HG03108 (cell line): ENCODE measurements around the gene CBLB.

Experiments used
- ATAC-seq: cut with Tn5 transposase; IDR thresholded peaks from one replicate; pipeline ENCODE4 v1.9.1; 2021; ENCODE audit warnings: moderate library complexity; ENCODE audit not compliant: unreplicated experiment

CBLB gene

DNA sequence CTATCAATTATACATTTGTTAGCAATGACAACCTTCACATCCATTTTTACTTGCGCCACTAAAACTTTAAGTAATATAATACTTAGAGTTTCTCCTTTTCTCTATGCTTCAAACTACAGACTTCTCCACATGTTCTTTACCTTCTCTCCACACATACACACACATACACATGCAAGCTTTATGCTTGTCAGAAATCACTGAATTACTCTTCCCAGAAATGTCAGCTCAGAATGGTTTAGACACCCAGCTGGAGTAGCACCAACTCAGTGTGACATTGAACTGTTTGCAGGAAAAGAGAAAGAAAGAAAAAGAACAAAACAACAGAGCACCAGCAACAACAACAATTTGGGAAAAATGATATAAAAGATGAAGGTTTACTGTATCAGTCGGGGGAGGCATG is 20.9 kb downstream of the CBLB start:
- ATAC-seq, result no peak

- ATAC-seq, result no peak
Observed at GRCh38 chr3:105847452-105847851, 21.4 kb downstream of the CBLB start.

DNA sequence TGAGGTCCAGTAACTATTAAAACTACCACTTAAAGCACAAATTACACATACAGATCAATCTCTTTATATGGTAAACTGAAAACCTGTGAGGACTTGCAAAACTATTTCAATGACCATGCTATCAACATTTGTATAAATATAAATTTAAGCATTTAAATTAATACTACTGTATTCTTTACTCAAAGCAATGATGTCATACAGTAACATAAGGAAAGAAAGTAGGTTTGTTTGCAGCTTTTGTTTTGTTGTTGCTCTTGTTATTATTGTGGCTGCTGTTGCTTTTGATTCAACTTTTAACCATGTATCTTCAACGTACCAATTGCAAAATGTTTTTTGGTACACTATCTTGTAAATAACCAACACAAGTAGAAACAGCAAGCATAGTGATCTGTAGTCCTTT is 22.0 kb downstream of the CBLB start:
- no peak for ATAC-seq

GRCh38 chr3:105845488-105845887 is 23.3 kb downstream of the CBLB start:
- ATAC-seq, result no peak

DNA sequence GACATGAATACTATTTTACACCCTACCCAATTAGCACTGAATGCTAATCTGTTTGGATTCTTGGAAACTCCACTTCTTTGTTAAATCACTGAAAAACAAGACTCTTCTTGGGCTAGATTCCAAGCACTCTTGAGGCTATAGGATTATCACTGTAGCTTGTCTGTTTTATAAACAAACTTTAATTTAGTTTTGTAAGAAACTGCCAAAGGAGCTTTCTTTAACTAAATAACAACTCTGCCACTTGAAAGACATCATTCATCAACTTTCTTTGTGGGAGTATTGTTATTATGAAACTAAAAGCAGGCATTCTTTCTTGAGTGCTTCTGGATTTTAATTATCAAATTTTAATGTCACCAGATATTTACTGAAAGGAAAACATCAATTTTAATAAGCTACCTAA is 24.1 kb downstream of the CBLB start:
- ATAC-seq, result no peak

- no peak for ATAC-seq
Observed at GRCh38 chr3:105843994-105844393, 24.8 kb downstream of the CBLB start.

GRCh38 chr3:105842943-105843342 is 25.9 kb downstream of the CBLB start:
- no peak for ATAC-seq

DNA sequence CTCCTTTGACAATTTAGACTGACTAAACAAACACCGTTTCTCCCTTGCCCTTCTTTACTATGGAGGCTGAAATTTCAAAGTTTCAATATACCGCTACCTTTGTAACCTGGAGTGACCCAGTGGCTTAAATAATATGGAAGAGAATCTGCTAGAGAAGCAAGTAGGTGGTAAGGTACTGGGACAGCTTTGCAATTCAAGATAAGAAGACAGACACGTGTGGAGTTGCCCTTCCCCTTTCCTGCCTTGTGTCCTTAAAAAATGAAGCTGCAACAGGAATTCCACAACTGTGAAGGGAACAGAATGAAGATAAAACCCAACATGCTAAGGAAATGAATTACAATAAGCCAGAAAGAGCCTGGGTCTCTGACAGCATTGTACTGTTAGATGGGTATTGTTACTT is 26.4 kb downstream of the CBLB start:
- ATAC-seq, result no peak

DNA sequence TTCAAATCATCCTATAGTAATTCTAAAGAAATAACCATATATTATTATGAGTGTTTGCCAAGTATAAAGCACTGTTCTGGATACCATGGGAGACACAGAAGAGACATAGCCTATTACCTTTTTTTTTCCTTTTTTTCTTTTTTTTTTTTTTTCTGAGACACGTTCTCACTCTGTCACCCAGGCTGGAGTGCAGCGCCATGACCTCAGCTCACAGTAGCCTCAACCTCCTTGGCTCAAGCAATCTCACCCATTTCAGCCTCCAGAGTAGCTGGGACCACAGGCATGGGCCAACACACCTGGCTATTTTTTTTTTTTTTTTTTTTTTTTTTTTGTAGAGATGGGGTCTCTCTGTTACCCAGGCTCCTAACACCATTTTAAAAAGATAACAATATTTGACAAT is 30.9 kb downstream of the CBLB start:
- no peak for ATAC-seq

DNA sequence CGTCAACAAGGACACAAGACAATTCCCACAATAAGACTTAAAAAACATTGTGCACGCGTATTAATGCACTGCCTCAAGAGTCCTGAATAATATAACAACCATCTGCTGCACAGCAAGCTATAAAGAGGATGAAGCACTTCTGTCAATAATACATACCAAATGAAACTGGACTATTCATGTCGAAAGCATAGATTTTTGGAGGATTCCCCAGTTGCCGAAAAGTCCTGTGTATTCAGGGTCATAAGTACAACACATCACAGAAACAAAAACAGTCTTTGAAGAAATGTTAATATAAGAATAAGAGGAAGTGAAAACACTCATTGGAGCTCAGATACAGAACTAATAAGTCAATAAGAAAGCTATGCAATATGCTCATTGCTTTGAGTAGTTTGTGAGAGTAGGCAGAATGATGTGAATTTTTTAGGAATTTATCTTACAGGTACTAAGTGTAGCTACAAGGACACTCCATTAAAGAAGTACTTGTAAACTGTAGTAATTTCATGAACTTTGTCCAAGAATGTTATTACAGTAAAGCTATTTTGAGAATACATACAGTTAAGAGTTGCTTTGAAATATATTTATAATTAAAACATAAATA is 31.6 kb downstream of the CBLB start:
- ATAC-seq, result peak; percentile 96

DNA sequence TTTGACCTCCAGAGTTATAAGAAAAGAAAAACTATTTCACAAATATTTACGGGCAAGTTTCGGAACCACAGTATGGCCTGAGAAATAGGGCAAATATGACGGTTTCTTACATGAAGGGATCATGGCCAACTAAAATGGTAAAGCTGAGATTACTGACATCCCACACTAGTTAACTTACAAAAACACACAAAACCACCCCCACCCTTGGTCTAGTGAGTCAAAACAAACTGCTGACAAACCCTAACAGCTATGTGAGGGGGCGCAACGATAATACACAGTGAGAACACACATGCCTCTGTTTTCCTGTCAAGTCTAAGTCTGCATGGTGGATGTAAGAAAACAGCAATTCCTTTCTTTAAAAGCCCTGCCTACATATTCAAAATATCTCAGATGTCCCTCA is 32.3 kb downstream of the CBLB start:
- no peak for ATAC-seq

GRCh38 chr3:105835606-105836005 is 33.2 kb downstream of the CBLB start:
- ATAC-seq, result no peak

- ATAC-seq, result no peak
Observed at GRCh38 chr3:105834768-105835167, 34.0 kb downstream of the CBLB start.

GRCh38 chr3:105832644-105833043 is 36.2 kb downstream of the CBLB start:
- ATAC-seq, result no peak

DNA sequence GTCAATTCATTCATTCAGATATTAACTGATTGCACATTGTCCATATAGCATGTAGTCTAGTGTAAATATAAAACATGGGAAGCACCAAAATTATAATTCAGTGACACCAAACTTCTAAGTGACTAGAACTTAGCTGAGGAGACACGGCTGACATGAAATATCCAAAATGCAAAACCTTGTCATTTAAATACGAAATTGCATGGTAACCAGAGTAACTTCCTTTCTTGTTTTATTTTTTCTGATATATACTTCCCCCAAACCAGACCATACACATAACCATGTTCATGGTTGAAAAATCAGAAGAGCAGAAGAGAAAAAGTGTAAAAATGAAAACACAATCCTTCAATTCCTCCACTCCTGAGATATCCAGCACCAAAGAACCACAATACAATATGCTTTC is 38.0 kb downstream of the CBLB start:
- ATAC-seq, result no peak

GRCh38 chr3:105829871-105830622 is 38.8 kb downstream of the CBLB start:
- no peak for ATAC-seq

GRCh38 chr3:105829229-105829628 is 39.6 kb downstream of the CBLB start:
- ATAC-seq, result no peak

GRCh38 chr3:105828703-105829102 is 40.1 kb downstream of the CBLB start:
- ATAC-seq, result no peak

- ATAC-seq, result no peak
Observed at GRCh38 chr3:105827959-105828358, 40.9 kb downstream of the CBLB start.

- no peak for ATAC-seq
Observed at GRCh38 chr3:105826778-105827634, 41.8 kb downstream of the CBLB start.

DNA sequence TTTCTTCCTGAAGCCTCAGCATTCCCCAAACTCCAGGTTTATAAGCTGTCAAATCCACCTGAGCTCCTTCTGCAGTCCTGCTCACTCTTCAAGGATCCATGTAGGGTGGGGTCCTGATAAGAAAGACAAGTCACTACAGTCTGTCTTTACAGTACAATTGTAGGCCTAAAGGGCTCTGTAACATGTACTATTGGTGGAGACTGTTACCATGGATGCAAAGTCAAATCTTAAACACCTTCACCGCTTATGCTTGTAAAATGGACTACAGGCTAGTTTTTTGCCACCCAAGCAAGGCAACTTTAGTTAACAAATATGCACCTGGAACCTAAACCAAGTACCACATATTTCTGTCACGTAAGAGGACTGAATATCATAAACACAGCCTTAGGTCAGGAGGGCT is 44.7 kb downstream of the CBLB start:
- ATAC-seq, result no peak
